Measurements from ENCODE around the gene HOXD11.

The HOXD11 gene

GRCh38 chr2:176109946-176110345, 2.9 kb downstream of the HOXD11 start:
- H3K4me3 ChIP-seq (ENCODE audit: low read depth, low read length) = no peak overlapping the region
- no peak for DNase-seq (ENCODE audit: low read depth)
- TF ChIP-seq CTCF (IDR thresholded peaks at IDR 0.05; ENCODE audit: low read depth, low read length, missing control alignments) = no peak

- no peak for TF ChIP-seq CTCF (IDR thresholded peaks at IDR 0.05; ENCODE audit: low read depth, low read length, missing control alignments)
- no peak overlapping the region for H3K4me3 ChIP-seq (ENCODE audit: low read depth, low read length)
- DNase-seq (ENCODE audit: low read depth) = no peak
Observed at GRCh38 chr2:176110415-176111308, 3.6 kb downstream of the HOXD11 start.

- H3K4me3 ChIP-seq (ENCODE audit: low read depth, low read length) = no peak overlapping the region
- no peak for DNase-seq (ENCODE audit: low read depth)
- peak; percentile 78 for TF ChIP-seq CTCF (IDR thresholded peaks at IDR 0.05; ENCODE audit: low read depth, low read length, missing control alignments)
Observed at GRCh38 chr2:176111309-176111663, 4.2 kb downstream of the HOXD11 start.

GRCh38 chr2:176111846-176112374, 4.8 kb downstream of the HOXD11 start:
- no peak overlapping the region for H3K4me3 ChIP-seq (ENCODE audit: low read depth, low read length)
- DNase-seq (ENCODE audit: low read depth) = no peak

GRCh38 chr2:176112375-176113302, 5.6 kb downstream of the HOXD11 start:
- no peak for TF ChIP-seq CTCF (IDR thresholded peaks at IDR 0.05; ENCODE audit: low read depth, low read length, missing control alignments)
- DNase-seq (ENCODE audit: low read depth) = no peak
- H3K4me3 ChIP-seq (ENCODE audit: low read depth, low read length) = no peak overlapping the region

More at GRCh38 chr2:176111846-176112374, 4.8 kb downstream of the HOXD11 start:
- no peak for TF ChIP-seq CTCF (IDR thresholded peaks at IDR 0.05; ENCODE audit: low read depth, low read length, missing control alignments)

GRCh38 chr2:176114120-176114929, 7.2 kb downstream of the HOXD11 start:
- no peak overlapping the region for H3K4me3 ChIP-seq (ENCODE audit: low read depth, low read length)
- TF ChIP-seq CTCF (IDR thresholded peaks at IDR 0.05; ENCODE audit: low read depth, low read length, missing control alignments) = no peak
- no peak for DNase-seq (ENCODE audit: low read depth)

Measured in GM12864 (cell line).